ENCODE measurements around the gene ADCY7. TPM values are rescaled to one million over a fixed set of nuclear protein-coding genes. Genes with fewer than 3 reads are reported as not detected.

Gene ADCY7
- total and polyA plus RNA-seq, 9 of the 15 experiments (the other 6 are each of a cell fraction or from before 2014, with no cell fraction given): 2.3 to 108 (median 28.6) TPM

DNA sequence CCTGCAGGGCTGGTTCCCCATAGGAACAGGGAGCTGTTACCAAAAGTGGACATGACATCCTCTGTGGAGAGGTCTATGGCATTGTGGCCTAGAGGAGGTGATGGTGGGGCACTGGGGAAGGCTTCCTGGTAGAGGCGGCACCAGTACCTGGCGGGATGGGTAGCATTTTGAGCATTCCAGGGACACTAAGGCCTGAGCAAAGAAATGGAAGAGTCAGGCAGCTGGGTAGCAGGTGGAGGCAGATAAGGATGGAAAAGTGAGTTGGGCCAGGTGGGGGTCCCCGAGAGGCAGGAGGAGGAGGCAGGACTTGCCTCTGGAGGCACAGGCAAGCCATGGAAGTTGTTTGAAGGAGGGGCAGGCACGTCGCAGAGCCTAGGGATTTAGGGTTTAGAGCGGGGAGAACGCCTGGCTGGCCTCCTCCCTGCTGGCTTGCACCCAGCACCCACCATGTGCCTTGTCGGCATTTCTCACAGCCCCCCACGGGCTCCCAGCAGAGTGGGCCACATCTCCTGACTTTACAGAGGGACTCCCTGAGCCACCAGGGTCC, 5.1 kb upstream of the ADCY7 start:
- no peaks in the 10 kb centered on the region for H3K9me1 ChIP-seq (ENCODE audit: control insufficient read depth, insufficient read depth, low read length)
- no peak overlapping the region; the same call in 1 of the 2 replicates for H3K4me2 ChIP-seq (ENCODE audit: insufficient read depth, low read length)
- H3K4me1 ChIP-seq (replicated peaks in 1 of 2; ENCODE audit: control insufficient read depth in 2 of 2, insufficient read depth in 2 of 2, low read length in 2 of 2): peaks cover 64 to 68% of the 10 kb centered on the region in 2 experiments
- ATAC-seq: no peak
- no peak for DNase-seq (ENCODE audit: extremely low read depth in 1 of 4, low spot score in 3 of 4)
- peak; percentile 39; the same call in 1 of the 2 replicates for TF ChIP-seq ZNF316 (IDR thresholded peaks at IDR 0.05)
- TF ChIP-seq JUN (IDR thresholded peaks at IDR 0.05; ENCODE audit: borderline replicate concordance, low read depth, low read length): no peak
- no peak for TF ChIP-seq JUN (CRISPR knock-in tag; IDR thresholded peaks at IDR 0.05; ENCODE audit: borderline replicate concordance)
- TF ChIP-seq SMC3 (conservative IDR thresholded peaks at IDR 0.05; ENCODE audit: insufficient read depth, low read depth, low read length): no peak
- no peak for TF ChIP-seq ZNF253 (CRISPR knock-in tag; conservative IDR thresholded peaks at IDR 0.05)
- peak; percentile 58 for TF ChIP-seq ZFP36 (IDR thresholded peaks at IDR 0.05; ENCODE audit: low read depth, low read length, partially characterized antibody)
- in situ Hi-C loops (cut with MboI) (loop anchor here (25.0 kb wide), 1 partner anchor 1649 kb away; the partner anchor contains the start of gene N4BP1), intact Hi-C loops (cut with micrococcal nuclease) (no loop called here)
- no peak overlapping the region for H3K4me3 ChIP-seq
- H2AFZ ChIP-seq (ENCODE audit: low read depth, low read length): no peak overlapping the region
- H3K27ac ChIP-seq (ENCODE audit: extremely low read depth, low read depth, low read length): peak overlapping the region; percentile 51; the same call in 1 of the 3 replicates
- 75% methylated on average over 9 of the region's 9 CpGs for WGBS (ENCODE audit: insufficient coverage, low coverage, missing lambda C conversion rate)
- no peaks in the 10 kb centered on the region for H3K36me3 ChIP-seq (ENCODE audit: control insufficient read depth, insufficient read depth, low read length)
- BruUV-seq (replicated peaks): no TSS peak
- peak overlapping the region in 1 of 2 experiments; percentile 78; a peak in 2 of 4 replicates for H3K9ac ChIP-seq (ENCODE audit: insufficient read depth in 1 of 2, low read depth in 2 of 2, low read length in 2 of 2)
- H3K9me3 ChIP-seq (replicated peaks; ENCODE audit: control insufficient read depth, insufficient read depth, low read depth, low read length): no peaks in the 10 kb centered on the region
- H3K79me2 ChIP-seq (ENCODE audit: control insufficient read depth, insufficient read depth, low read length): peaks cover 52% of the 10 kb centered on the region
- ChIA-PET POLR2A (interaction anchor here (0.7 to 1.6 kb wide), 4 partner anchors 9 to 15 kb away, joined by 3 to 5 read pairs (median 4); no protein-coding TSS in a partner anchor), CTCF (ENCODE audit: low intra/inter-chr PET ratio) (no interaction called here)
- no peak for FAIRE-seq
- no peaks in the 10 kb centered on the region for H3K27me3 ChIP-seq (ENCODE audit: control insufficient read depth in 2 of 2, insufficient read depth in 2 of 2, low read length in 2 of 2)
- no peaks in the 10 kb centered on the region for H4K20me1 ChIP-seq (replicated peaks; ENCODE audit: control insufficient read depth, insufficient read depth, low read length)
